ENCODE measurements around the gene ATAD3C.
A peak's percentile ranks its signal among the peaks of the same experiment; 100 is the strongest.
"Not testable (repeated sequence)": the region's sequence is repeated elsewhere in the genome, so short reads cannot be mapped to it uniquely, and the experiment has no call there.

ATAD3C gene

DNA sequence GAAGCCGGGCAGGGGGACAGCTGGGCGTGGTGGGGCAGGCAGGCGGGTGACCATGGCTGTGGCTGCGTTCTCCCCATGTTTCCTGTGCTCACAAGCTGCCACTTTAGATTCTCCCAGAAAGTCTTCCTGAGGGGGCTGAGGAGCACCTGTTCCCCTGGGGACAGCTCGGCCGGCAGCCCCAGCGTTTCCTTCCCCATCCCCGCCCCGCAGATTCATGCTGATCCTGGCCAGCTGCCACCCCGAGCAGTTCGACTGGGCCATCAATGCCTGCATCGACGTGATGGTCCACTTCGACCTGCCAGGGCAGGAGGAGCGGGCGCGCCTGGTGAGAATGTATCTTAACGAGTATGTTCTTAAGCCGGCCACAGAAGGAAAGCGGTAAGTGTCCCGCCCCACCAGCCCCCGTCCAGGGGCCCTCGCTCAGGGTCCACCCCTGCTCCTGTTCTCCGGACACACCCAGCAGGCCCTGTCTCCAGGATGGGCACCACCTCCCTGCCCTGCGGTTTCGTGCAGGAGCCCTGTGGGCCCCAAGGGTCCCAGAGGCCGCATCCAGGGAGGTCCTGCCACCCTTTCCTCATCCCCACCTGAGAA lies 11.1 kb downstream of the ATAD3C start:
- no peak for FAIRE-seq
- no peak for TF ChIP-seq POLR2A (IDR thresholded peaks at IDR 0.05; ENCODE audit: low read depth, low read length)
- TF ChIP-seq POLR2AphosphoS5 (IDR thresholded peaks at IDR 0.05; ENCODE audit: low read depth, low read length), result no peak
- no peak for DNase-seq (ENCODE audit: insufficient read length, low spot score)

DNA sequence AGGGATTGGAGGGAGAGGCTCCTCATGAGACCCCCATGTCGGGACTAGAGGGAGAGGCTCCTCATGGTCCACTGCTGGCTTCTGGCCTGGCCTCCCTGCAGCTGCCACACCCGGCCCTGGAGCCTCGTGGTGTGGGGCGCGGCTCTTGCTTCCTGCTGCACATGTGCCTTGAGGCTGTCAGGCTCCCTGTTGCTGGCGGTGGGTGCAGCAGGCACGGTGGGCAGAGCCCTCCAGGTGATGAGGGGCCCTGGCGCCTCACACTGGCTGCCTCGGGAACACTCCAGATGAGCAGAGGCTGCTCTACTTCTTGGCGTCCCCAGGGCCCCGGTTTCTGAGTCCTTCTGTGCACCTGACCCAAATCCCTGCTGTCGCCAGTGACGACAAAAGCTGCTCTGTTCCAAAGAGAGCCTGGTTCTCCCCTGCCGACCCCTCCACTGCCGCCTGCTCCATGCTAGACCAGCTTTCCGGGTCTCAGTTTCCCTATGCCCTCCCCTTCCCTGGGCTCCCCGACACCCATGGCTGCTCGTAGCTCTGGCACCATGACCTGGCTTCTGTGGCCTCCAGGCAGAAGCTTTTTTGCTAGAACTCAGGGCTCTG lies 12.3 kb downstream of the ATAD3C start:
- FAIRE-seq, result no peak
- no peak for DNase-seq (ENCODE audit: insufficient read length, low spot score)
- no peak for TF ChIP-seq POU2F2 (IDR thresholded peaks at IDR 0.05; ENCODE audit: low read depth, low read length)
- TF ChIP-seq POLR2AphosphoS5 (IDR thresholded peaks at IDR 0.05; ENCODE audit: low read depth, low read length), result no peak
- no peak for TF ChIP-seq TAF1 (IDR thresholded peaks at IDR 0.05; ENCODE audit: low read depth, low read length)
- no peak for TF ChIP-seq SPI1 (IDR thresholded peaks at IDR 0.05; ENCODE audit: low read depth, low read length)

DNA sequence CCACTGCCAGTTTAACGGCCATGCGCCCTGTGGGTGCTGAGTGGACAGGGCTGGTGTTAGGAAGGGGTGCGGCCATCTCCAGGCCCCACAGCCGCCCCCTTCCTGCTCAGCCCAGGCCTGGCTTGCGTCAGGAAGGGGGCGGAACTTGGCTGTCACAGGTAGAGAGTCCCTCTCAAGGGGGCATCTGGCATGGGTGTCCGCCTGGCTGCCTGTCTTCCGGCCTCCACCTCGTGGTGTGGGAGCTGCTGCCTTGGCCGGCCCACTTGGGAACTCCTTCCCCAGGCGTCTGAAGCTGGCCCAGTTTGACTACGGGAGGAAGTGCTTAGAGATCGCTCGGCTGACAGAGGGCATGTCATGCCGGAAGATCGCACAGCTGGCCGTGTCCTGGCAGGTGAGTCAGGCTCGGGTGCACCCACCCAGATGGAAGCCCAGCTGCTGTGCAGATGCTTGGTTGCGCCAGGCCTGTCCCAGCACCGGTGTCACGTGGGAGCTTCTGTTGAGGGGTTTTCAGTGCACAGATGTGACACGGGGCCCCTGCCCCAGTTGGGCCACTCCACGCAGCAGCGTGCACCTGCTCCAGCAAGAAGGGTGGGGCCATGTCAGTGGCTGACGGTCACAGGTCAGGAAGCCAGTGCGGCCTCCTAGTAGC lies 13.0 kb downstream of the ATAD3C start:
- no peak for TF ChIP-seq POLR2AphosphoS5 (IDR thresholded peaks at IDR 0.05; ENCODE audit: low read depth, low read length)
- no peak for TF ChIP-seq POU2F2 (IDR thresholded peaks at IDR 0.05; ENCODE audit: low read depth, low read length)
- no peak for TF ChIP-seq POLR2A (IDR thresholded peaks at IDR 0.05; ENCODE audit: low read depth, low read length)
- no peak for TF ChIP-seq TAF1 (IDR thresholded peaks at IDR 0.05; ENCODE audit: low read depth, low read length)
- FAIRE-seq (no peak), DNase-seq (ENCODE audit: insufficient read length, low spot score) (no peak)

DNA sequence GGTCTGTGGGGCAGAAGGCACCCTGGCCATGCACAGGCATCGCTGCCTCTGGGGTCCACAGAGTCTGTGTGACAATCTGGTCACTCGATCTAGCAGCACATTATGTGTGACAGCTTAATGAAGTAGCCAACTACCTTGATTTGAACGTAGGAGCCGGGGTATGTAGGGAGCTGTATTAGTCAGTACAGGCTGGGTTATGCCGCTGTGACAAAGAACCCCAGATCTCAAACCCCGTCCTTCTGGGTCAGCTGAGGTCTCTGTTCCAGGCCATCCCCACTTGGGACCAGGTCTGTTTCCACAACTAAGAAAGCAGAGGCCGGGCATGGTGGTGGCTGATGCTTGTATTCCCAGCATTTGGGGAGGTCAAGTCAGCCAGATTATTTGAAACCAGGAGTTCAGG lies 13.8 kb downstream of the ATAD3C start:
- TF ChIP-seq PAX5 (IDR thresholded peaks at IDR 0.05; ENCODE audit: insufficient read depth, low read length, severe bottlenecking), result no peak
- TF ChIP-seq POU2F2 (IDR thresholded peaks at IDR 0.05; ENCODE audit: low read depth, low read length), result no peak
- TF ChIP-seq TAF1 (IDR thresholded peaks at IDR 0.05; ENCODE audit: low read depth, low read length), result no peak
- TF ChIP-seq POLR2A (IDR thresholded peaks at IDR 0.05; ENCODE audit: low read depth, low read length), result no peak
- TF ChIP-seq SPI1 (IDR thresholded peaks at IDR 0.05; ENCODE audit: low read depth, low read length), result no peak
- no peak for TF ChIP-seq POLR2AphosphoS5 (IDR thresholded peaks at IDR 0.05; ENCODE audit: low read depth, low read length)
- DNase-seq (ENCODE audit: insufficient read length, low spot score) (no peak), FAIRE-seq (no peak)

DNA sequence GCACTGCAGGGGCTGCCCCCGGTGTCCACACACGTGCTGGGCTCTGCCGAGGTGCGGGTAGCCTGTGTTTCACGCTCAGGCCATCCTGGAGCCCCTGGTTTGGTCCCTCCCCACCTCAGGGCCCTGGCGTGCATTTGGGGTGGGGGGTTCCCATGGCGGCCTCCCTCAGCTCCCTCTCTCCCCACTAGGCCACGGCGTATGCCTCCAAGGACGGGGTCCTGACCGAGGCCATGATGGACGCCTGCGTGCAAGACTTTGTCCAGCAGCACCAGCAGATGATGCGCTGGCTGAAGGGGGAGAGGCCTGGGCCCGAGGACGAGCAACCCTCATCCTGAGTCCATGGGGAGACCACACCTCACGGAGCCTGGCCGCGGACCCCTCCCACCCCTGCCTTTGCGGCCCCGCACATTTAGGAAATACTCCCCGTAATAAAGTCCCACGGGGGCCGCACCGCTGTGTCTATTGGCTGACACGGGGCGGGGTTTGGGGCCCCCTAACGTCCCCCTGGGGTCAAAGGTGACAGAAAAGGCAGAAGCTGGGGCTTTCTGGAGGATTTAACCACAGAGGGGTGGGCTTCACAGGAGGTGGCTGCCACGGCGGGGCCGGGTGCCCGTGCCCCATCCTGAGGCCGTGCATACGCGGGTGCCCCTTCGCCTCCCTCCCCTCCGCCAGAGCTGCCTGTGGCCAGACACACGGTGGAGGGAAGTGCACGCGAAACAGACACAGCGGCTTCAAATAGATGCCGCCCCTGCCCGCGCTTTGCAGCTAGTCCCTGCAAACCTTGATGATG lies 18.9 kb downstream of the ATAD3C start:
- not testable (repeated sequence) for FAIRE-seq; DNase-seq (ENCODE audit: insufficient read length, low spot score)

DNA sequence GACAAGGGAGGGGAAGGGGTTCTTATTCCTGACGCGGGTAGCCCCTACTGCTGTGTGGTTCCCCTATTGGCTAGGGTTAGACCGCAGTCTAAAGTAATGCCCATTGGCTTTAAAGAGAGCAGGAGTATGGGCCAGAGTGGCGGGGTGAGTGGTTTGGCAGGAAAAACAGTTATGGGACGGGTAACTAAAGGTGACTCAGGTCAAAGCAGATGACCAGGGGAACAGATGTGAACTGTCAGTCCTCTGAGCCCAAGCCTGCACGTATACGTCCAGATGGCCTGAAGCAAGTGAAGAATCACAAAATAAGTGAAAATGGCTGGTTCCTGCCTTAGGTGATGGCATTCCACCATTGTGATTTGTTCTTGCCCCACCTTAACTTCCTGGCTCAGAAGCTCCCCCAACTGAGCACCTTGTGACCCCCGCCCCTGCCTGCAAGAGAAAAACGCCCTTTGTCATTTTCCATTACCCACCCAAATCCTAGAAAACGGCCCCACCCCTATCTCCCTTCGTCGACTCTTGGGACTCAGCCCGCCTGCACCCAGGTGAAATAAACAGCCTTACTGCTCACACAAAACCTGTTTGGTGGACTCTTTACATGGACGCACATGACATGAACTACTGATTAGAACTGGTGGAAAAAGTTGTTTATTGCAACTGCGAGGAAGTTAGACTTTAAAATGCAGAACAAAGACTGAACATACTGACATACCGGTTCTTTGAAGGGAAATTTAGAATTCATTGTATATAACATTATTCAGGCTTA lies 21.3 kb downstream of the ATAD3C start:
- no peak for FAIRE-seq
- no peak for TF ChIP-seq POU2F2 (IDR thresholded peaks at IDR 0.05; ENCODE audit: low read depth, low read length)
- TF ChIP-seq TAF1 (IDR thresholded peaks at IDR 0.05; ENCODE audit: low read depth, low read length), result no peak
- TF ChIP-seq SPI1 (IDR thresholded peaks at IDR 0.05; ENCODE audit: low read depth, low read length), result no peak
- TF ChIP-seq POLR2AphosphoS5 (IDR thresholded peaks at IDR 0.05; ENCODE audit: low read depth, low read length), result no peak
- no peak for TF ChIP-seq POLR2A (IDR thresholded peaks at IDR 0.05; ENCODE audit: low read depth, low read length)
- TF ChIP-seq PAX5 (IDR thresholded peaks at IDR 0.05; ENCODE audit: insufficient read depth, low read length, severe bottlenecking), result no peak

DNA sequence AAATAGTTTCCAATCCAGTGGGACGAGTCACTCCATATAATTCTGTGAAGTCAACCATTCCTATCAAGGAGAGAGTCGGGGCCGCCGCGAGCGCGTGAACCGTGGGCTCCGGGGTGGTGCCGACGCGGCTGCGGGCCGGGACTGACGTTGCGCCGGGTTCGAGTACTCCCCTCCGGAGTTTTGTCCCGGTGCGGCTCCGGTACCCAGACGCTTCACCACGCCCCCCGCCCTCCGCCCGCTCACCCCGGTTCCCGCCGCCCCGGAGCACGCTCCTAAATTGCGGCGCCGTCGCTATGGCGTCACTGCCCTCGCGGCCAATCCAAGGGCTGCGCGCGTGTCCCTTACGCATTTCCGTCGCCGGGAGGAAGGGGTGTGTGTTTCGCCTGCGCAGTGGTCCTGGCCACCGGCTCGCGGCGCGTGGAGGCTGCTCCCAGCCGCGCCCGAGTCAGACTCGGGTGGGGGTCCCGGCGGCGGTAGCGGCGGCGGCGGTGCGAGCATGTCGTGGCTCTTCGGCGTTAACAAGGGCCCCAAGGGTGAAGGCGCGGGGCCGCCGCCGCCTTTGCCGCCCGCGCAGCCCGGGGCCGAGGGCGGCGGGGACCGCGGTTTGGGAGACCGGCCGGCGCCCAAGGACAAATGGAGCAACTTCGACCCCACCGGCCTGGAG lies 22.0 kb downstream of the ATAD3C start, which contains the start of gene ATAD3B:
ATAD3B (plus strand) TSS at position 377 of the 664 bp plus-strand sequence; CDS start at position 497, 120 bp downstream.
- peak; percentile 97 for DNase-seq (ENCODE audit: insufficient read length, low spot score)
- FAIRE-seq, result peak; percentile 98
- no peak; the same call in 1 of the 2 replicates for TF ChIP-seq TAF1 (IDR thresholded peaks at IDR 0.05; ENCODE audit: low read depth, low read length)
- peak; percentile 66 for TF ChIP-seq POLR2A (IDR thresholded peaks at IDR 0.05; ENCODE audit: low read depth, low read length)
- no peak for TF ChIP-seq SPI1 (IDR thresholded peaks at IDR 0.05; ENCODE audit: low read depth, low read length)
- no peak for TF ChIP-seq PAX5 (IDR thresholded peaks at IDR 0.05; ENCODE audit: insufficient read depth, low read length, severe bottlenecking)
- TF ChIP-seq POLR2AphosphoS5 (IDR thresholded peaks at IDR 0.05; ENCODE audit: low read depth, low read length), result peak; percentile 47; the same call in 1 of the 2 replicates
- no peak for TF ChIP-seq POU2F2 (IDR thresholded peaks at IDR 0.05; ENCODE audit: low read depth, low read length)

More for the DNA sequence above, 21.3 kb downstream of the ATAD3C start:
- DNase-seq (ENCODE audit: insufficient read length, low spot score), result no peak

DNA sequence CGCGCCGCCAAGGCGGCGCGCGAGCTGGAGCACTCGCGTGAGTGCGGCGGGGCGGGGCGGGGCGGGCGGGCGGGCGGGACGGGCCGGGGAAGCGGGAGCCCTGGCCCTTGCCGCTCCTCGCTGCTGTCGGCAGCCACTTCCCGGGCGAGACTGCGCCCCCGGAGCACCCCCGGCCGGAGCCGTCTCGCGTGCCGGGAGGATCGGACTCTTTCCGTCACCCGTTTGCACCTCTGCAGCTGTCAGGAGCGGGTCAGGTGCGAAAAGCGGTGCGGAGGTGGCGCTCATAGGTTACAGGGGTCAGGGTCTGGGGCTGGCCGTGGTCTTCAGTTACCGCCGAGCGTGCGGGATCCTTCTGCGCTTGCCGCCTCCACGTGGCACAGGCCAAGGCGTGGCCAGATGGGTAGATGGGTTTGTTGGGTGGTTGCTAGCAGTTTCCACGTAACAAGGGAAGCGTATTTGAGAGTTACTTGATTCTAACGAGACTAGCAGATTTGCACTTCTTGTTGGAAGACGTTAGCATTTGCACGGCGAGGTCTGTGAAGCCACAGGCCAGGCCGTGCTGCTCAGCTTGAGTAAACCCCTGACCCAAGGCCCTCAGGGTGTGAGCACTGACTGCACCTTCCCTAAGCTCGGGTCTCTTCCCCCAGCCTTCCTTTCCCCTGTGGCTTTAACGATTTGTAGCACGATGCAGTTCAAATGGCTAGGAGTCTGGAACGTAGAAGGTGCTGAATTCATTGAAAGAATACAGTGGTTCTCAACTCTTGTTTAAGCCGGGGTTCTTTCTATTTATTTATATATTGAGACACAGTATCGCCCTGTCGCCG lies 22.8 kb downstream of the ATAD3C start:
- peak; percentile 76 for FAIRE-seq
- DNase-seq (ENCODE audit: insufficient read length, low spot score), result not testable (repeated sequence)

DNA sequence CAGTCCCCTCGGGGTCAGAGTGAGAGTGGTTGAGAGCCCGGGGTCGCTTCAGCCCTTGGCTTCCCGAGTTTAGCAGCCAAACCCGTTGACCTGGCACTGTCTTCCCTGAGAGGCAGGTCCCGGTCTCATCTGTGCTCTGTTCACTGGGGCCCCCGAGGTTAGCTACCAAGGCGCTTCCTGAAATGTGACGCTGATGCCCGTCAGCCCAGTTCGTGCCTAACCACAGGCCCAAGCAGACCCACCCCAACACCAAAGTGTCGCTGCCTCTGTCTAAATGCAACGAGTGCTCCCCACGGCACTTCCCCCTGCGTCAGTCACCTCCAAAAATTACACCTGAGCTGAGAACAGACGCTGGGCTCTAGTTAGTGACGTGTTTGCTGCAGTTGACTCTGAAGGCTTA lies 26.5 kb downstream of the ATAD3C start:
- not testable (repeated sequence) for FAIRE-seq; DNase-seq (ENCODE audit: insufficient read length, low spot score)

Measured in GM12891 (cell line).